ENCODE data around the gene PPP2R5A.

The PPP2R5A gene

DNA sequence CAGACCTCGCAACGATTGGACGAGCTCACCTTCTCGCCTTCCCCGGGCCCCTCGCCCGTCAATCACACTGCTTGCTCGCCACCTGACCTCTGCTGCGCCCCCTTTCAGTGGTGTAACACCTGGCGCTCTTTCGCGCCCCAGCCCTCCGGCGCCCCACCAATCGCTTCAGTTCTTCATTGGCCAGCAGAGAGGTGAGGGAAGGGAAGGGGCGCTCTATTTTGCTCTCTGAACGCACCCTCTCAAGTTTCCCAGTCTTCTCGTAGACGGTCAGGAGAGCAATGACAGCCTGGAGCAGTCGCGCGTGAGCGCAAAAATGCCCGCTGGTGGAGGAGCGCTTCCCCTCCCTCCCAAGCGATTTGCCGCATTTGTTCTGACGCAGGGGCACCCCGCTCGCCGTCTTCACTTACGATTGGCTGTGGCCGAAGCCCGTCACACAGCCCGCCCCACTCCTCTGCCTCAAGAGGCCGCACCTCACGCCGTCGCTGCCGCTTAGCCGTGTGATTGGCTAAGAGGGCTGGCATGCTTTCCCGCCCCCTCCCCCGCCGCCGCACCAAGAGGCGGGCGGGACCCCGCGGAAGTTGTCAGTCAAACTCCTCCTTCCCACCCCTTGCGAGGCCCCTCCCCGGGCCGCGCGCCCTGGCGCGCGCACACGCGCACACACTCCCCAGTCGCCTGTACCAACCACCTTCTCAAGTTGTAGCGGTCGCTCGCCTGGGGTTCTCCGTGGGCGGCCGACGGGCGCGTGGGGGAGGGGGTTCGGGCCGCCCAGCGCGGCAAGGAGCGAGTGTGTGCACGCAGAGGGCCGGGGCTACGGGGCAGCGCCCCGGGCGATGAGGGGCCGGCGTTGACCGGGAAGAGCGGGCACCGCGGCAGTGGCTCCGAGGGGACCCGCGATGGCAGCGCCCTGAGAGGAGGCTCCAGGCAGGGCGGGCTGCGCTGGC, at the start of gene PPP2R5A:
Gene PPP2R5A, plus strand, starts transcription at position 667 of the 941 bp plus-strand sequence. CDS start 701 bp downstream, outside the sequence.
- peak; percentile 93 to 97 for DNase-seq (ENCODE audit: low read depth in 2 of 2)

- no peak for DNase-seq (ENCODE audit: low read depth in 2 of 2)
Measured at GRCh38 chr1:212235857-212236256, 49.4 kb upstream of the PPP2R5A start.

DNA sequence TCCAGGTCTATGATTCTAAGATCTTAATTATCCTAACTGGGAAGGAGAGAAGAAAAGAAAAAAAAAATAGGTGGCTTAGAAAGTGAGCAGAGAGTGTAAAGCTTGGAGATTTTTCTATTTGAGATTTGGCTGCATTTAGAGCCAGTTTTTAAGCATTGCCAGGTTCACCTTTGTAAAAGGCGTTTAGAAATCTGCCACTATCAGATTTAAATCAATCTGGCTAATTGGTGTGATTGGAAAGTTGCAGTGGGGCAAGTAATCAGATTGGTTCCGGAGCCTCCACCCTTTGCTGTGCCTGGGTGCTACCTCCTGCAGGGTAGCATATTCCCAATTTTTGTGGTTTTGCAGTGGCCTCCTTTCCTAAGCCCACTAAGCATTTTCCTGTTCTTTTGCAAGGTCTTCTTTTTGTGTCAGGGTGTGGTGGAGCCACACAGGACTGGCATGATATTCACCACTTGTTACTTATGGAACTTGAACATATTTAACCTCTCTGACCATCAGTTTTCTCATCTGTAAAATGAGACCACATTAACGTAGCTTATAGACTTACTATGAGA, 48.5 kb upstream of the PPP2R5A start:
- DNase-seq (ENCODE audit: low read depth in 2 of 2): no peak

DNA sequence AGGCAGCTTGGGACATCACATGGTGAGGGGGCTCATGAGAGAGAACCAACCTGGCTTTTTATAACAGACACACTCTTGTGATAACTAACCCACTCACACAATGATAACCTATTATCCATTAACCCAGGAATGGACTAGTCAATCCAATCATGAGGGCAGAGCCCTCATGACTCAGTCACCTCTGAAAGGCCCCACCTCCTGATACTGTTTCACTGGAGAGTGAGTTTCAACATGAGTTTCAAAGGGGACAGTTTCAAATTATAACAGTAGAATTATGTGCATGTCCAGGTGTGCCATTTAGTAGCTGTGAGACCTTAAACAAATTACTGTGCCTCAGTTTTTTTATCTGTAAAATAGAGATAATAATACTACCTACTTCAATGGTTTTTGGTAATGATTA, 47.6 kb upstream of the PPP2R5A start:
- DNase-seq (ENCODE audit: low read depth in 2 of 2): no peak

DNA sequence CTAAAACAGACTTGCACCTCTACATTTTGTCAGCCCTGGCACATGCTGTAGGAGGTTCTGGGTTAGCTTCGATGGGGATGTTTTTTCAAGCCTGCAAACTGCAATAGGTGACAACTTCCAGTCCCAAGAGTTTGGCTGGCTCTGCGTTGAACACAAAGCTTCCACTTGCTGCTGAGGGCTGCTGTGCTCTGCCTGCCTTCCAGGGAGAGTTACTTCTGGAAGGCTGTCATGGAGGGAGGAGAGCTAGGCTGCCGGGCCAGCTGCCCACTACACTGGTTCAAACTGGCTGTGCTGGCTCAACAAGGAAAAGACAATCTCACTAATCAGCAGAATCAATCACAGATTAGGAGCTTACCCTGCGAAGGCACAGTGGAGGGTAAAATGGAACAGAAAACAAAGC, 46.7 kb upstream of the PPP2R5A start:
- no peak for DNase-seq (ENCODE audit: low read depth in 2 of 2)

DNA sequence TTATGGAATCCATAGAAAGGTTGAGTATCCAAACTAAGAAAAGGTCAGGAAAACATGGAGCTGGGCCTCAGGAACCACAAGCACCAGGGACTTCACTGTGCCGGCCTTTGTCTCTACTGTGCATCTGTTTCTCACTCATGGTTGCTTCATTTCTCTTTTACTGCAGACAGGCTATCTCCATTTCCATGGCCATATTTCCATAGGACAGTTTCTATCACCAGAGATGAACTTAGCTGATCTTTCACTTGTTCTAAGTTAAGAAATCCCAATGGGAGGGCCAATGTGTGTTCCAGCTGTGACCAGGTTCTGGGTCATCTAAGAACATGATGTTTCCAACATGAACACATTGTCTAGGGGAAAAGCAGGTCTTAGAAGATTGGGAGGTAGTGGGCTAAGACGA, 43.7 kb upstream of the PPP2R5A start:
- DNase-seq (ENCODE audit: low read depth in 2 of 2): no peak

GRCh38 chr1:212241957-212242287, 43.3 kb upstream of the PPP2R5A start:
- DNase-seq (ENCODE audit: low read depth in 2 of 2): no peak

GRCh38 chr1:212242288-212242984, 42.8 kb upstream of the PPP2R5A start:
- DNase-seq (ENCODE audit: low read depth in 2 of 2): no peak

DNA sequence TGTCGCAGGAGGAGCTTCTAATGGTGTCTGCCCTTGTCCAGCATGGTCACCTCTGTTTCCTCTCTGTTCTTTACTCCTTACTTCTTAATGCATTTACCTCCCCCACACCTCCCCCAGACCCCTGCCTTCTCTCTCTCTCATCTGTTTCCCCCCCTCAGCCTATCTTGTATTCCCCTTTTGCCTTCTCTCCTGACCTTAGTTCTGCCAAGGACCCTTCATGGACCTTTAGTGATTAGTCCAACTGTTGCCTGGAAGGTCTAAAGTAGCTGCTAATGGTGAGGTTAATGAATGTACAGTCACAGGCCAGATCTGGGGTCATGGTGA, 42.3 kb upstream of the PPP2R5A start:
- no peak for DNase-seq (ENCODE audit: low read depth in 2 of 2)

GRCh38 chr1:212244441-212244840, 40.8 kb upstream of the PPP2R5A start:
- no peak for DNase-seq (ENCODE audit: low read depth in 2 of 2)

- DNase-seq (ENCODE audit: low read depth in 2 of 2): no peak
Measured at GRCh38 chr1:212247179-212247721, 38.0 kb upstream of the PPP2R5A start.

DNA sequence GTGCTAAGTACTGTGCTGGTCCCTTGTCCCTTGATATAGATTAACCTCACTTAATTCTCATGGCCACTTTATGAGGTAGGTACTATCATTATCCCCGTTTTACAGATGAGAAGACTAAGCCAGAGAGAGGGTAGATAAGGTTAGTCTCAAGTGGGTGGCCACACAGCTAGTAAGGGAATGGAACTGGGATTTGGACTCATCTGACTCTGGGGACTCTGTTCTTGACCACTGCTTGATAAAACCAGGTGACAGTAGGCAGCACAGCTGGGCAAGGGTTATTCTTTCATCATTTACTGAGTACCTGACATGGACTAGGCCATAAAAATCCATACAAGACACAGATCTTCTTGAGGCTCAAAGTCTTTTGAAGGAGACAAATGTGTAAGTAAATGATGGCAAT, 37.2 kb upstream of the PPP2R5A start:
- no peak for DNase-seq (ENCODE audit: low read depth in 2 of 2)

DNA sequence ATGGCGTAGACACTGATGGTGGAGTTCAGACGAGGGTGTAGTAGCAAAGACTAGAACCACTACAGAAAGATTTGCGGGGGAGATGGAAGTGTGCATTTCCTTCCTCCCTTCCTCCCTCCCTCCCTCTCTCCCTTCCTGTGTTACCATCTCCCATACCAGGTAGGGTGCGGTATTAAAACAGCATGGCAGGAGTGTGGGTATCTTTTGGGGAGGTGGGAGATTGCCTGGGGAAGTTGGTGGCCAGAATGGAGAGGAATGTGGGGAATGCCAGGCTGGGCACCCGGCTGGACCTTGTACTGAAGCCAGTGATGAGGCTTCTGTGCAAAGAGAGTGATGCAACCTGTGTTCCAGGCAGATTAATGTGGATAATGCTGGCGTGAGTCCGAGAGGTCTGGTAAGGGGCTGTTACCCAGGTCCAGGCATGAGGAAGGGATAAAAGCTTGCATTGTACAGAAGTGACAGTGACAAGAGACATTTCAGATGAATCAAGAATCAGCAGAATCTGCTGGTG, 30.3 kb upstream of the PPP2R5A start:
- DNase-seq (ENCODE audit: low read depth in 2 of 2): no peak

- no peak for DNase-seq (ENCODE audit: low read depth in 2 of 2)
Measured at GRCh38 chr1:212255705-212256307, 29.4 kb upstream of the PPP2R5A start.

DNA sequence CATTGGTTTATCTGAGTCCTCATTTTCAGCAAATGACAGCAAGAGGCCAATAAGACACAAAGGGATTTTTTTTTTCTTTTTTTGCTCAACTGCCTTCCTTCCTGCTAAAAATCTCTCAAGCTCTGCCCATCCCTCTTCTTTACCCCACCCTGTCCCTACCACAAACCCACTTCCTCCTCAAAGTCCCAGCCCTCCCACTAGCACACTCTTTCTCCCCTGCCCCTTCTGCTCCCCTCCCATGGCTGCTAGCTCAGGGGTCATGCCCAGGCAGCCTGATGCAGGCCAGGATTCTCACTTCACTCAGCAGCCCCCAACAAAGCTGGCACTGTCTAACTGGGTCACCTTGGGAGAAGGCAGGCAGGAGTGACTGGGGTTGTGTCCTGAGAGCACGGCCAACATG, 28.8 kb upstream of the PPP2R5A start:
- DNase-seq (ENCODE audit: low read depth in 2 of 2): no peak

DNA sequence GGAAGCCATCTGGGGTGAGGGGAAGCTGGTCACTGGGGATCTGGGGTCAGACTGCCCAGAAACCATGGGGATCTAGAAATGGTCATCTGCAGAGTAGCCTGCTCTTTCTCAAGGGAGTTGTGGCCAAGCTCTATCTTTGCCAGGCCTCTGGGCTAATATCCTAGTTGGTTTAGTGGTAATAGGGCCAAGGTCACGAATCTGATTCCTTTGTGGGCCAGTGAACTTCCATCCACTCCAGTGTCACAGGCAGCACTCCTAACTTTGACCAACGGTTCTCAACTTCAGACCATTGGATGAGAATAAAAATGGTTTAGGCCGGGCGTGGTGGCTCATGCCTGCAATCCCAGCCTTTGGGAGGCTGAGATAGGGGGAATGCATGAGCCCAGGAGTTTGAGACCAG, 28.1 kb upstream of the PPP2R5A start:
- DNase-seq (ENCODE audit: low read depth in 2 of 2): no peak

DNA sequence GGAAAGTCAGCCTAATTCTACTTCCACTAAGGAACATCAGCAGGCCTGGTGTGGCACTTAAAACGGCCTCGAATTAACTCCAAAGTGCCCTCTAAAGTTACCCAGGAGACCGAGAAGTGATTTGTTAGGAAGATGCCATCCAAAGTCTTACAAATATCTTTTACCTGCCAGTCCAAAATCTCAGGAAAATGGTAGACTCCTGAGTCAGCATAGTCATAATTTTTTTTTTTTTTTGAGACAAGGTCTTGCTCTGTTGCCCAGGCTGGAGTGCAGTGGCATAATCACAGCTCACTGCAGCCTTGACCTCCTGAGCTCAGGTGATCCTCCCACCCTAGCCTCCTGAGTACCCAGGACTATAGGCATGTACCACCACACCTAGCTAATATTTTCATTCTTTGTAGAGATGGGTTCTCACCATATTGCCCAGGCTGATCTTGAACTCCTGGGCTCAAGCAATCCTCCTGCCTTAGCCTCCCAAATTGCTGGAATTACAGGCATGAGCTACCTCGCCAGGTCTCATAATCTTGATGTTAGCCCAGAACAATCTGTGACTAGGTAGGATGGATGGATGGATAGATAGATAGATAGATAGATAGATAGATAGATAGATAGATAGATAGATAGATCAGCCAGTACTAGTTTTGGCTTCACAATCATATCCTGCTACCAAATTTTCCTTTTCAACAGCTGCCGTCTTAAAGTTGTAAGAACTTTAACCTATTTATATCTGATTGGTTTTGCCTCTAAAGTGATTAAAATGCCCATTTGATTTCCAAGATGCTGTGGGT, 25.3 kb upstream of the PPP2R5A start:
- no peak for DNase-seq (ENCODE audit: low read depth in 2 of 2)

DNA sequence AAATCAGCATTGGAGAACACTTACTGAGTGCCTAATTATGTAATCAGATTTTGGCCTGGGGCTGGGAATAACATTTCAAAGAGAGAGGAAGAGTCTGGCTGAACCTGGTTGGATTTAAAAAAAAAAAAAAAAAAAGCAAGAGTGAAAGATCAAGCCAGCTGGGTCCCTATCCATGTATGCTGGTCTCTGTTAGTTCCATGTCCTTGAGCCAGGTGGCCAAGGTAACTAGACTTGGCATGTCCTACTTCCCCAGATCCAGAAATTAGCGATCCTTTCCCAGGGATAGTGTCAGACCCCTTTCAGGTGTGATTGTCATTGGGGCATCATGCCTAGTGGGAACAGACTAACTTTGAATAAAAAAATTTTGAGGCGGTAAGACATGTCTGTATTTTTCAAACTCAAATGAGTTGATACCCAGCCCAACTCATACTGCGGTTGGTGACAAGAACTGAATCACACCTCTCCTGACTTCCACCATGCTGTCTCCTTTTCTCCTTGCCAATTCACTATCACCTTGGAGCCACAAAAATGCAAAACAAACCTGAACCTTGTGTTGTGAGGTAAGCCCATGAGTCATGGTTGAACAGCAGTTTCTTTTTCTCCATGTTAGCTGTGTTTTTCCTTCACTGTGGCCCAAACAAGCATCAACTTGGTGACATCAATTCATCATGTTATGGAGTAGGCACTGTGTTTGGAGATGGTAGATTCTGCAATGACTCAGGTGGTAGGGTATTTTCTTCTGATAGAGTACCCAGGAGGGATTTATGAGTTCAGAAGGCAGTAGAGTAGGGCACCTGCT, 24.5 kb upstream of the PPP2R5A start:
- DNase-seq (ENCODE audit: low read depth in 2 of 2): no peak

GRCh38 chr1:212261361-212261929, 23.8 kb upstream of the PPP2R5A start:
- DNase-seq (ENCODE audit: low read depth in 2 of 2): no peak

DNA sequence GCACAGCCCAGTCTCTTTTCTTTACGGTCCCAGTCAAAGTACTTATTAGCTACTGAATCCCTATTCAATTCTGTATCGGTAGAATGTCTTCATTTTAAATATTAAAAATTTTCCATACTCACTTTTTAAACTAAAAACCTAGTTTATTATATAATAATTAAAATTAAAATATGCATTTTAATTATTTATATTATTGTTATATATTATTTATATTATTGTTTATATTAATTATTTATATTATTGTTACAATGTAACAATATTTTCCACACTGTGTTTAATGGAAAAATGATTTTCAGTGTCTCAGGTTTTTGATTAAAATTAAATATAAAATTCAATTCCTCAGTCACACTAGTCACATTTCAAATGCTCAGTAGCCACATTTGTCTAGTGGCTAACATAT, 18.2 kb upstream of the PPP2R5A start:
- no peak for DNase-seq (ENCODE audit: low read depth in 2 of 2)
